Activated T-cell treated with anti-CD3 and anti-CD28 coated beads, Interleukin-2, amount 50 U/mL, for 1 hour (primary cell): ENCODE results near the gene NUP210.

Source experiments
- DNase-seq: peaks from one replicate; pipeline ENCODE4 v3.0.0-alpha.2; 2020

NUP210 gene

GRCh38 chr3:13346481-13347389 lies 73.4 kb downstream of the NUP210 start:
- peak; percentile 72 for DNase-seq

GRCh38 chr3:13345772-13346171 lies 74.3 kb downstream of the NUP210 start:
- no peak for DNase-seq

GRCh38 chr3:13345284-13345683 lies 74.8 kb downstream of the NUP210 start:
- DNase-seq = no peak

GRCh38 chr3:13344663-13345062 lies 75.5 kb downstream of the NUP210 start:
- DNase-seq = no peak

DNA sequence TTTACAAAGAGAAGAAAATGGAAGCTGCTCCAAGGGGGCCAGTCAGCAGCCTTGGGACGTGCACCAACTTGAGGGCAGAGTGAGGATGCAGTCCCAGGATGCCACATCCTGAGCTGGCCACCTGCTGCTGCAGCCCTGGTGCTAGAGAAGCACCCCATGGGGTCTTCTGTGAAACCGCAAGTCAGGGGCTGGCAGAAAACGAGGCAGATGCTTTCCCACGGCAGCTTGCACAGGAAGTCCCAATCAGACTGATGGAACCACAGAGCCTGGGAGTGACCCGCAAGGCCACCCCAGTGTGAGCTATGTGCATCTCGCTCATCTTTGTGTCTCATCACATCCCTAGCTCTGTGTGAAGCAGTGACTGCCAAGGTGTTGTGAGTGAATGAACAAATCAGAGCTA lies 76.5 kb downstream of the NUP210 start:
- no peak for DNase-seq

GRCh38 chr3:13341229-13341905 lies 78.8 kb downstream of the NUP210 start:
- DNase-seq = no peak

GRCh38 chr3:13339833-13340232 lies 80.3 kb downstream of the NUP210 start:
- no peak for DNase-seq

- DNase-seq = no peak
Measured at GRCh38 chr3:13338996-13339395, 81.1 kb downstream of the NUP210 start.

- DNase-seq = no peak
Measured at GRCh38 chr3:13338231-13338630, 81.9 kb downstream of the NUP210 start.

- no peak for DNase-seq
Measured at GRCh38 chr3:13336592-13336991, 83.5 kb downstream of the NUP210 start.

DNA sequence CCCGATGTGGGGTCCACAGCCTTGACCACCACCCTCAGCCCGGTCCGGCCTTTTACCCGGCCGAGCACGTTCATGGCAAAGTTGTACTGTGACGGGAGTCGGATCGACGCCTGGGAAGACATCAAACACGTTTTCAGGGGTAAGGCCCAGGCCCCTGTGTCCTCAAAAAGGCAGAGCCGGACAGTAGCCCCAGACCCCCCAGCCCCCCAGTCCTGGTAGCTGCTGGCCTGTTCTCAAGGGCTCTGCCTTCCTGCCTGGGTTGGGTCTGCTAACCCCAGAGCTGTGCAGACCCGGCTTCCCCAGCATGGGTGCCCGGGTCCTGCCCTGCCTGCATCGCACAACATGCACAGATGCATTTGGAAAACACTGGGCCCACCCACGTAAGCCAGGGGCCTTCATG lies 84.6 kb downstream of the NUP210 start:
- no peak for DNase-seq

DNA sequence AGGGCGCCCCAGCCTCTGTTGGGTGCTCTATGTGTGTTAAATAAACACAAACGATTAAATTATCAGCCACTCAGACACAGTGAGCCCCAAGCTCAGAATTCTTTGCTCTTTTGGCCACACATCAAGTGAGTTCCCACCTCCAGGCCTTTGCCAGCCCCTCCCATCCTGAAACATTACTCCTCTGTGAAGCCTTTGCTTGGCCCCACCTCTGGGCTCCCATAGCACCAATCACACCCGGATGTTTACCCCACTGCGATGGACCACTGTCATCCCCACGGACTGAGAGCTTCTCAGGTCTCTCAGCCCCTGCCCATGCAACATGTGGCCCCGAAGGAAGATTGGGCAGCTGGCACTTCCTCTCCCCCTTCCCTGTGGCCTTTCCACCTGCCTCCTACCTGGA lies 85.1 kb downstream of the NUP210 start:
- no peak for DNase-seq

GRCh38 chr3:13333236-13333897 lies 86.8 kb downstream of the NUP210 start:
- no peak for DNase-seq

- no peak for DNase-seq
Measured at GRCh38 chr3:13332740-13333139, 87.4 kb downstream of the NUP210 start.

- DNase-seq = no peak
Measured at GRCh38 chr3:13332158-13332557, 88.0 kb downstream of the NUP210 start.

DNA sequence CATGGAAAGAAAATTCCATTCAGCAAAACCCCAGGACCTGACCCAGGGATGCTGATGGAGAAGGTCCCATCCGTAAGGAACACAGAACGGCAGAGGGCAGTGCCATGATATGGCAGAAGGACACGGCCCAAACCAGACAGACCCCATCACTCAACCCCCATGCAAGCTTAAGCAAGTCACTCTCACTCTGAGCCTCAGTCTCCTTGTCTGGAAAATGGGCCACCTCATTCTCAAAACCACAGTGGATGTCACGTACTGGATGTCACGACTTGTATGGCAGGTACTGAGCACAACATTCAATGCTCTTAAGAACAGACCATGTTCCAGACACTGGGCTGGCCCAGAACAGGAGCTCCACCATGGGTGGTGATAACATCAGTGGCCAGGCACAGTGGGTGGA lies 90.4 kb downstream of the NUP210 start:
- DNase-seq = no peak

DNA sequence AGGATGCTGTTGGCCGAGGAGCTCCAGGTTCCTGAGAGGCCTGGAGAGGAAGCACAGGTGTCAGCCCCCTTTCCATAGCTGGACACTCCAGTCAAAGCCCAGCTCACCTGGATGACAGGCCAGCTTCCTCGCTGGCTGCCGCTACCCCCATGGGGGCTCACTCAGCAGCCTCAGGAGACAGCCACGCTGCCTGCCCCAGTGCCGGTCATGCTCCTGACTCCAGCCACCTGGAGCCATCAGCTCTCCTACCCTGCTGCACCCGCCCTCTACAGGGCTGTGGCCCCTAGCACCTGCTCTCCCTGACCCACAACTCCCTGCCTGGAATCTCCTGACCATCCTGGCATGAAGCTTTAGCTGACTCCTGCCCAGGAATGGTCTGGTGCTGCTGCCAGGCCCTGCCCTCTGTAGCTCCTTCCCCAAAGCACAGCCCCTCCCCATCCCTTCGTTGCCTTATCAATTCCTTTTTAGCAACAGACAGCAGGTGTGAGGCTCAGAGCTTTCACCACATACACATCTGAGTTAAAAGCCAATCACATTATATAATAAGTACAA lies 94.2 kb downstream of the NUP210 start:
- DNase-seq = no peak

DNA sequence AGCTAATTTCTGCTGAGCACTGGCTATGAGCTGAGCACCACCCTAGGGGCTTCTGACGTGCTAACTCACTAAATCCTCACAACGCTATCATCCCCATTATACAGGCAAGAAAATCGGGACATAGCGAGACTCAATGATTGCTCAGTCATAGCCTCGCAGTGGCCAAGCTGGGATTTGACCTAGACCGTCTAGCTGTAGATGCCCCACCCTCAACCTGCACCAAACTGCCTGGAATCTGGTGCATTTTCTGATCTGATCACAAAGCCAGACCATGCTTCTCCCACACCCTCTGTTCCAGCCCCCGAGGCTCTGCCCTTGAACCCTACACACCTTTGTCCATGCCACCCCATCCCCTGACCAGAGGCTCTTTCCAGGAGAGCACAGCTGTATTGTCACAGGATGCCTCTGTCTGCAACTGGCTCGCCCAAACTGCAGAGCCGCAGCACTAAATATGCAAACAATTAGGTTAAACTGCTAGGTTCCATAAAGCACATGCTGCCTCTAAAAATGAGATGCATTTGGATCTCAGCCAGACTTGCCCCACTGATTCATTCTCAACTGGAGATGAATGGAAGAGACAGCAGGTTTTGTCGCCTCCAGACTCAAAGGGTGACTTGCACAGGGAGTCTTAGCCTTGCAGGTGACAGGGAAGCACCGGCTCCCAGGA lies 95.2 kb downstream of the NUP210 start:
- no peak for DNase-seq

DNA sequence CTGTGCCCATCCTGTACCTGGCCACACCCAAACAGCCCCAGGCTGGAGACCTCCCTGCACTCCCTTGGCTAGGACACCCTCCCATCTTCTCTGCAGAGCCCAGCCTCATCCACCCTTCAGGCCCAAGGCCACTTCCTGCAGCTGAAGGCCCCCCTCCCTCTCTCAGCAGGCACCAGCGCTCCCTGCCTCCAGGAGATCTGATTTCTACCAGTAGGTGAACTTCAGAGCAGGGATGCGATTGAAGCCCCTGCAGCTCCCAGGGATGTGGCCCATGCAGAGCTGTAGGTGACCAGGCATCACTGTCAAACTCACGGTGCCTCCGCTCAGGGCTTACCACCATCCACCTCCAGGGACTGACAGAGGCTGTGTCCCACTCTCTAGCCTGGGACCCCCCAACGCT lies 96.3 kb downstream of the NUP210 start:
- DNase-seq = no peak

DNA sequence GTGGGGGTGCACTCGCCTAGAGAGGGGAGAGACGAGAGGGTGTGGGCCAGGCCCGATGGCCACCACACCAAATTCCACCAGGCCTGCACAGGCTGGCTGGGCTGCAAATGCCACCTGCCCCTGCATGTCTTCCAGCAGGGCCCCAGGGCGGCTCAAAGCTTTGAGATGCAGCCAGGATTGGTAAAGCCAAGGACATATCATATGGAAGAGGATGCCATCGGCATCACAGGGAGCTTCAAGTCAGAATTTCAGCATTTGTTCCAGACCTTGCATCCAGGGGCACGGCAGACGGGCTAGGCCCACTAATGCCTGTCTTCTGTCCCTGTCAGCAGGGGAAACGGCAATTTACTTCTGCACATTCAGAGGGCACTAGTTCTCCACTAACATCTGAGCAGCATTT lies 97.8 kb downstream of the NUP210 start:
- DNase-seq = no peak

GRCh38 chr3:13319564-13320220 lies 100.4 kb downstream of the NUP210 start:
- no peak for DNase-seq
